Muscle of back (tissue), 11 donors: ENCODE measurements around the gene TIAM2. TPM values are rescaled to one million over a fixed set of nuclear protein-coding genes. Genes with fewer than 3 reads are reported as not detected.
"Not testable (repeated sequence)": the region's sequence is repeated elsewhere in the genome, so short reads cannot be mapped to it uniquely, and the experiment has no call there.

ENCODE experiments used
- DNase-seq, 3 donors: peaks; one replicate each; pipeline versions ENCODE4 v3.0.0 to v3.0.0-alpha.2; 2013
- polyA plus RNA-seq, 10 donors: library from polyadenylated mRNA; unstranded; fragments of 120-200 nt; gene quantifications; one replicate each; pipeline ENCODE4 v1.2.1, GENCODE V29; 2013; ENCODE audit not compliant: insufficient read length in 10 of 10

The TIAM2 gene
- polyA plus RNA-seq, 10 donors: 12.7 to 18.9 (median 15.4) TPM

GRCh38 chr6:155257796-155258195 lies 262.7 kb downstream of the TIAM2 start:
- no peak for DNase-seq

- DNase-seq: no peak
Measured at GRCh38 chr6:155259204-155259603, 264.1 kb downstream of the TIAM2 start.

GRCh38 chr6:155259897-155260296 lies 264.8 kb downstream of the TIAM2 start:
- DNase-seq: no peak

DNA sequence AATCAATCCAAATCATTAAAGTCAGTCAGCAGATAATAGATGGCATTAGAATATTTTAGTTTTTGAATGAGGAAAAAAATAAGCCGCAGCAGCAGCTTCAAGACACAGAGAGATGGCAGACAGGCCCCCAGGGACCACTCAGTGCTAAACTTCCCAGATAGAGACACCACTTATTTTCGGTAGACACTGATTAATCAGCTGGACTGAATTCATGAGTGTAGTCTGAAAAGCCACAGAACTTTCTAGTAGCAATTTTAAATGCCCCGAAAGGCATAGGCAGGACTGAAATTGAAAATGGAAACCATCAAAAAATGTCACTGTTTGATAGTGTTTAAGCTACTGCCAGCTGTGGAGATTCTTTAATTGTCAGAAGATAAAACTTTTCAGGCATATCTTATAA lies 265.6 kb downstream of the TIAM2 start:
- no peak for DNase-seq

GRCh38 chr6:155261111-155261900 lies 266.2 kb downstream of the TIAM2 start:
- DNase-seq: no peak

DNA sequence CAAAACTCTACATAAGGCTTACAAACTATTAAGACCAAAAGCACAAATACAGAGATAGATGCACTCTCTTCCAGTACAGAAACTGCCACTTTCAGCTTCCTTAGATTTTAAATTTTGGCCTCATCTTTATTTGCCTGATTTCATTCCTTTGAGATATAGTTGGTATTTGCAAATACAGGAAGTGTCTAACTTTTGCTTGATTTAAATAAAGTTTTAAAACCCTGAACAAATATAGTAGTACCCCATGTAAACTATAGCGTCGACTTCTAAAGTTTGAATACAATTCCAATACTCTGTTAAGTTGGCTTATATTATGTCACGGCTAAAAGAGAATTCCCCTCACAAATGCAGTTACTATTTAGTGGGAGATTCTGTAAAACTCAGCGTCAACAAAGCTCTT lies 267.5 kb downstream of the TIAM2 start:
- no peak for DNase-seq

DNA sequence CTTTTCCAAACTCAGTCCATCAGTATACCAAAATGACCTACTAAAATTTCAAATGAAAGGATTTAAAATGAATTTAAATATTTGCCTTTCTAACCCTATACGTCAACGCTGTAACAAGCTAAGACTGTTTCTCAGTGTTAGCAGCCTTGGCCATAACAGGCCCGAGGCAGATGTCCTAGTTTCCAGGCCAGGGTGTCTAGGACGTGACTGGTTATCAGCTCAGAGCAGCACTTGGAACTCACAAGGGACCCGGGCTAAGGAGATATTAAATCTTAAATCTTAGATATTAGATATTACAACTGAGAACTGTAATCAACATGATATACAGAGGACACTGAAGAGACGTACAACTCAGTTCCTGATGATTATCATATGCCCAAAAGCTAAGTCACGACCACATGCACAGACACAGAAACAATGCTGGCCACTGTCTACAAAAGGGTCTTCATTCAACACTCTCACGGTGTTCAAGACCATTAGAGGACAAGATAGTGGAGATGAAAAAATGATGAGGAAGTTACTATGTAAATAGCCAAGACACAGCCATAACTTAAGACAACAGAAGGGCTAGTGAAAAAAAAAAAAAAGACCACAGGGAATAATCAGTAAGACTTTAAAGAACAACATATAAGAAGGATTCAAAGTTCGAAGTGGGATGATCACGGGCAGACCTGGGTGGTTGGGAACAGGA lies 268.4 kb downstream of the TIAM2 start, which contains the start of gene CLDN20:
Gene CLDN20, plus strand, starts transcription at position 641 of the 691 bp plus-strand sequence. CDS start 11,707 bp downstream, outside the sequence.
- no peak for DNase-seq

DNA sequence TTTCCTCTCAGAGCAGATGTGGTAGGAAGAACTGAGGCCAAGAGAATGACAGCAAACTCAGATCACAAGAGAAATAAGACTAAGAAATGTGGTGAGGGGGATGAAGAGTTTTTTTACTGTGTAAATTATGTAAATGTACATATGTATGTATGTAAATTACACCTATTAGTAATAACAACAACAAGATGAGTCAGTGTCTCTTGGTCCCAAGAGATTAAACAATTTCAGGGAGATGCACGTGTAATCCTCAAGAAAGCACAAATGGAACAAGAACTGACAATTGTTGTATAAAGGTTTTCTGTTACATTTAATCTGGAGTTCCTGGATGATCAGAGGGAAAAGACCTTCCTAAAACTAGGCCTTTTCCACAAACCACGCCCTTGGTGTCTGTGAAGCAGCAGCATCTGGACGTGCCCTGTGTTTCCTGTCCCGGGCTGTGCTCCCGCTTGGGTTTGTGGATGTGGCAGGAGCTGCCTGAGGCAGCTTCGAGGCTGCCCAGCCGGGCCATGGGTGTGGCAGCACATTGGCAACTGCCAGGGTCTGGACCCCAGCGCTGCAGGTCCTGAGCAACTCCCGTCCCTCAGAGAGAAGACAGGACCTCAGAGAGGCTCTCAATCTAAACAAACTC lies 269.7 kb downstream of the TIAM2 start:
- DNase-seq: peak in 1 of 3 donors; percentile 30

DNA sequence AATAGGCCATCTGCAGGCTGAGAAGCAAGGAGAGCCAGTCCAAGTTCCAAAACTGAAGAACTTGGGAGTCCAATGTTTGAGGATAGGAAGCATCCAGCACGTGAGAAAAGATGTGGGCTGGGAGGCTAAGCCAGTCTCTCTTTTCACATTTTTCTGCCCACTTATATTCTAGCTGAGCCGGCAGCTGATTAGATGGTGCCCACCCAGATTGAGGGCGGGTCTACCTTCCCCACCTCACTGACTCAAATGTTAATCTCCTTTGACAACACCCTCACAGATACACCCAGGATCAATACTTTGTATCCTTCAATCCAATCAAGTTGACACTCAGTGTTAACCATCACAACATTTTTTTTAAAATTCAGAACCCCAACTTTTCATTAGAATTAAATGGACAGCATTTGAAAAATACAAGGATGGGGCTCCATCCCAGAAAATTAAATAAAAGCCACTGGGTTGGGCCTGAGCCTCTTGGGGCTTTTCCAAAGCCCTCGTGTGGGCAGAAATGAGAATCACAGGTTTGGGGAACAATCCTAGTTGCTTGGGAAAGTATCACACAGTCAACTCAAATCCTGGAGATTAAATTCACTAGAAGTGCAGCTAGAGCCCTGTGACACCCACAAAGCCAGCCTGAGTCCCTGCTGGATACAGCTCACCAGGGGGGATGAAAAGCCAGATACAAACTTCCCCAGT lies 270.9 kb downstream of the TIAM2 start:
- DNase-seq: no peak

- no peak for DNase-seq
Measured at GRCh38 chr6:155267411-155267810, 272.3 kb downstream of the TIAM2 start.

DNA sequence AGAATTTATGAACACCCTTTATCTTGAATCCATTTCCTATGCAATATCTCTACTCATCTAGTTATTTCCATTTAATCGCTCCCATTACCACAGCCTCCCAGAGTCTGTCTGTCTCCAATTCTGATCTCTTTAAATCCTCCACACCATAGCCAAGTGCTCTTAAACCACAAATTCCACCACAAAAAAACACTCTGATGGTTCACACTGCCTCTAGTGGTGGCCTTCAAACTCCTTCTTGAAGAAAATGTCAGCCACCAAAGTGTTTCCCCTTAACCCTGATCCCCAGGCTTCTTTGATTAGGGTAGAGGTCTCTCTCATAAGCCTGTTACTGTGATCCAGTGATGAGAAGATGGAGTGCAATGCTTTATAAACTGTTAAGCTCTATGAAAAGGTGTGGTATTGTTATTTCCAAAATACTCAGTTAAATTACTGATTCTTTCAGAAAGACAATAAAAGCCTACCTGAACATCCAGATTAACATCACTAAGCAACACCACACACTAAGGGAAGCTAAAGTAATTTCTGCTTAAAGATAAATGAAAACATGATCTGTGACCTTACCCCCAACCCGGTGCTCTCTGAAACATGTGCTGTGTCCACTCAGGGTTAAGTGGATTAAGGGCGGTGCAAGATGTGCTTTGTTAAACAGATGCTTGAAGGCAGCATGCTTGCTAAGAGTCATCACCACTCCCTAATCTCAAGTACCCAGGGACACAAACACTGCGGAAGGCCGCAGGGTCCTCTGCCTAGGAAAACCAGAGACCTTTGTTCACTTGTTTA lies 273.2 kb downstream of the TIAM2 start:
- DNase-seq: not testable (repeated sequence)

DNA sequence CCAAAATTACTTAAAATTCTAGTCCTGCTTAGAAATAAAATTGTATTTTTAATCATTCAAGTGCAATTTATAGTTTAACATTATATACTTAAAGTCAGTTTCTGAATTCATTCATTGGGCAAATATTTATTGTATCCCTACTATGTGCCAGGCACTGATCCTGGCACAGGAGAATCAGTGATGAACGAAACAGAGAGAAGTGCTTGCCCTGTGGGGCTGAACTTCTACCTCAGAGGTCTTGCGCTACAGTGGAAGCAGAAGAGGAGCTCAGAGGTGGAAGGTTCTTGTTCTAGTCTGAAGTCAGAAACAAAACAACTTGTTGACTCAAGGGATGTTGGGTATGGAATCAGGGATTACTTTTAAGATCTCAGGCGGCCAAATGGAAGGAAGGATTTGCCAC lies 274.6 kb downstream of the TIAM2 start:
- DNase-seq: no peak

DNA sequence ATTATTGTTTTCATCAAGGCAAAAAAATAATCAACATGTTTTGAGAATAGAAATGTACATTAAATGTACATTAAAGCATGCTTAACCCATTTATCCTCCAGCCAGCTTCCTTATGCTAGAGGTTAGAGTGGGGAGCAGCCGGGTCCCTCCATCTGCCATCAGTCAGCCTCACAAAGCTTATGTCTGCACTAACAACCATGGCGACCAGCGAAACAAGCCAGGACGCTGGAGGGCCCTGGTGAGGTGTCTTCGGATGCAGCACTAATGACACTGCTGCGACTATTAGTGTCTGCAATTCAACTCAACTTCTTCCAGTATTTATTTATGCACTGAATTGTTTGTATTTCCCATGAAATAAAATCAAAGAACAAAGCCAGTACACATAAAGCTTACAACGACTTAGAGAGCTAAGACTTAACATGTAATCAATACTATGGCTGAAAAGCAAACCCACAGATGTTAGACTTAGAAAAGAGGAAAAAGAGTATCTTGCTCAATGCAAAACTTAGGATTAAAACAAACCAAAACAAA lies 275.5 kb downstream of the TIAM2 start:
- DNase-seq: no peak

GRCh38 chr6:155271145-155271544 lies 276.0 kb downstream of the TIAM2 start:
- no peak for DNase-seq

DNA sequence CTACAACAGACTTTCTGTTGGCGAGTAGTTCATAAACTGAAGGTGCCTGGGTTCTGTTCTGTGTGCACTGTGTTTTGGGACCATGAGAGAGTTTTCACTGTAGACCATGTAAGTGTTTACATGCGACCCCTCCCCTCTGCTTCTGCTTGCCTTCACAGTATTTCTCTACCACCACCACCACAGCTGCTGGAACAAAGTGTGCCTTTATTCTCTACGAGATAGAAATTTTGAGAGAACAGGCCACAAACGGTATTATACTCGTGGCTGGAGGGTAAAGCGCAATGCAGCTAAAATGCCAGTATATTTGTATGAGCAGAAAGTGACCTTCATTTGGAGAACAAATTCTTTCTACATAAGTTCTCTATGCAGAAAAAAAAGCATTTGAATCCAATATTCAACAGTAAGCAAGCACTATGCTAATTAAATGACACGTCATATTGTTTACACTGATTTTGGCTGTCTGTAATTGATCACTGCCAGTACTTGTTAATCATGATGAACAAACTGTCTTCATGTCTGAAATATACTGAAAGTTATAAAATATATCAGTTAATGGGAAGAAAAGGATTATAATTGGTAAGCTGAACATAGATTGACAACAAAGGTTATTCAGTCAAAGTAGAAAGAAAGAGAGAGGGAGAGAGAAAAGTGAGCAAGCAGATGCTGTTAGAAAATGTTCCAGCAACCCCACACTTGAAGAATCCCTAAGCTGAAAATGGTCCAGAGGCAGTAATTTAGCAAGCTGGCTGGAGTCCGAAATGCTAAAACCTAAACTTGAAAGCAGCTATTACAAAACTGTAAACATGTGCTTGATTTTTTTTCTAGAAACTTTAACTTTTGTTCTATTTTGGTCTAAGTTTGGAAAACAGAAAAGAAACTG lies 277.5 kb downstream of the TIAM2 start:
- peak in 2 of 3 donors; percentile 41 to 75 for DNase-seq

DNA sequence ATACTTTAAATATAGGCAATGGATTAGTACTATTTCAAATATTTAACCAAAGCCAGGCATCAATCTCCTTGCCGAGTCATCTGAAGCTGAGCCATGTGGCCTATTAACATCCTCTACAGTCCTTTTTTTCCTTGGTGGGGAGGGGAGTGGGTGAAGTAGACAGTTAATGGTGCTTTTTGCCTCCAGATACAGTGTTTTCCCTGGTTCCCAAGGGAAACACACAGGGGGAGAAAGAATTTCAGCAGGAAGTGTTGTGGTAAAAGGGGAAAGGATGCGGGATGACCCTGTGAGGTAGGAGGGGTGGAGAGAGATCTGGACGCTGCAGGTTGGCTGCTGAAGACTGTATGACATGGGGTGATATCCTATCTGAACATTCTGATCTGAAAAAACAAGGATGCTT lies 278.3 kb downstream of the TIAM2 start:
- DNase-seq: peak; percentile 13 to 93 (median 30)

GRCh38 chr6:155274106-155274505 lies 279.0 kb downstream of the TIAM2 start:
- peak in 1 of 3 donors; percentile 65 for DNase-seq

- no peak for DNase-seq
Measured at GRCh38 chr6:155274533-155274932, 279.4 kb downstream of the TIAM2 start.

DNA sequence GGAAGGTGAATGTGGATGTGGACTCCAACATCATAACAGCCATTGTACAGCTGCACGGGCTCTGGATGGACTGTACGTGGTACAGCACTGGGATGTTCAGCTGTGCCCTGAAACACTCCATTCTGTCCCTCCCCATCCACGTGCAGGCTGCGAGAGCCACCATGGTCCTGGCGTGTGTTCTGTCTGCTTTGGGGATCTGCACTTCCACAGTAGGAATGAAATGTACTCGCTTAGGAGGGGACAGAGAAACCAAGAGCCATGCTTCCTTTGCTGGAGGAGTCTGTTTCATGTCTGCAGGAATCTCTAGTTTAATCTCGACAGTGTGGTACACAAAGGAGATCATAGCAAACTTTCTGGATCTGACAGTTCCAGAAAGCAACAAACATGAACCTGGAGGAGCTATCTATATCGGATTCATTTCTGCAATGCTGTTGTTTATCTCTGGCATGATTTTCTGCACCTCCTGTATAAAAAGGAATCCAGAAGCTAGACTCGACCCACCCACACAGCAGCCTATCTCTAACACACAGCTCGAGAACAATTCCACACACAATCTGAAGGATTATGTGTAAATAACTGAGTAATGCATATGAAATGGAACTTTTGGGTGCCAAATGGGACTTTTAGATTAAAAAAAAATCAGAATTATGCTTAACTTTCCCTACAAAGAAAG lies 280.8 kb downstream of the TIAM2 start:
- no peak for DNase-seq
